Mucosa of rectum (tissue), 2 donors: ENCODE results near the gene ENTPD1.
"Not testable (repeated sequence)": the region's sequence is repeated elsewhere in the genome, so short reads cannot be mapped to it uniquely, and the experiment has no call there.

ENCODE experiments used
- H3K27ac ChIP-seq, 2 donors: one replicate each; pipeline ENCODE4 v1.7.0; 2013; ENCODE audit warnings: inconsistent platforms in 2 of 2, low read depth in 2 of 2, low read length in 2 of 2
- H3K27me3 ChIP-seq, 2 donors: one replicate each; pipeline ENCODE4 v1.7.0; 2013; ENCODE audit warnings: low read length in 2 of 2; ENCODE audit not compliant: control insufficient read depth in 2 of 2, insufficient read depth in 2 of 2
- H3K36me3 ChIP-seq, 2 donors: one replicate each; pipeline ENCODE4 v1.7.0; 2013; ENCODE audit warnings: low read length in 2 of 2; ENCODE audit not compliant: control insufficient read depth in 2 of 2, insufficient read depth in 2 of 2
- H3K4me1 ChIP-seq, 2 donors: one replicate each; pipeline ENCODE4 v1.7.0; 2013; ENCODE audit warnings: low read length in 2 of 2, mild to moderate bottlenecking in 1 of 2; ENCODE audit not compliant: control insufficient read depth in 2 of 2, insufficient read depth in 2 of 2
- H3K4me3 ChIP-seq, 2 donors: one replicate each; pipeline ENCODE4 v1.7.0; 2013; ENCODE audit warnings: low read length in 2 of 2
- H3K9ac ChIP-seq, 2 donors: one replicate each; pipeline ENCODE4 v1.7.0; 2013; ENCODE audit warnings: low read length in 2 of 2, low read depth in 1 of 2, mild to moderate bottlenecking in 1 of 2
- H3K9me3 ChIP-seq, 2 donors: one replicate each; pipeline ENCODE4 v1.7.0; 2013; ENCODE audit warnings: low read length in 2 of 2; ENCODE audit not compliant: control insufficient read depth in 2 of 2
- donor health status: healthy.
- donor health status: Normal muscosa, but diverticular disease.

The ENTPD1 gene

GRCh38 chr10:95756041-95756761 lies at the start of gene ENTPD1:
Gene ENTPD1 (plus strand): TSS chr10:95756163. CDS start chr10:95756240, 77 bp downstream.
- H3K27ac ChIP-seq = peak within 1 kb of the TSS; percentile 76 to 80
- H3K9me3 ChIP-seq = no peaks in the 10 kb centered on the region
- peak within 1 kb of the TSS; percentile 65 to 73 for H3K4me3 ChIP-seq
- no peaks in the 10 kb centered on the region for H3K36me3 ChIP-seq
- H3K4me1 ChIP-seq = peaks cover 6 to 11% of the 10 kb centered on the region in 2 donors
- no peaks in the 10 kb centered on the region for H3K27me3 ChIP-seq
- peak within 1 kb of the TSS; percentile 52 to 71 for H3K9ac ChIP-seq

GRCh38 chr10:95706573-95706972 lies 49.4 kb upstream of the ENTPD1 start:
- no peak overlapping the region for H3K27ac ChIP-seq
- H3K9me3 ChIP-seq = no peaks in the 10 kb centered on the region
- H3K9ac ChIP-seq = no peak overlapping the region
- H3K36me3 ChIP-seq = no peaks in the 10 kb centered on the region
- no peaks in the 10 kb centered on the region for H3K27me3 ChIP-seq
- H3K4me1 ChIP-seq = no peaks in the 10 kb centered on the region
- H3K4me3 ChIP-seq = no peak overlapping the region

- Histone ChIP-seq H3K27ac (no peak overlapping the region), H3K9me3 (no peaks in the 10 kb centered on the region), H3K4me3 (no peak overlapping the region), H3K9ac (no peak overlapping the region), H3K36me3 (no peaks in the 10 kb centered on the region), H3K4me1 (no peaks in the 10 kb centered on the region), H3K27me3 (no peaks in the 10 kb centered on the region)
Observed at GRCh38 chr10:95706990-95707389, 49.0 kb upstream of the ENTPD1 start.

- H3K36me3 ChIP-seq = no peaks in the 10 kb centered on the region
Observed at GRCh38 chr10:95711492-95711891, 44.5 kb upstream of the ENTPD1 start.

GRCh38 chr10:95716466-95716865 lies 39.5 kb upstream of the ENTPD1 start:
- Histone ChIP-seq H3K9ac (no peak overlapping the region), H3K4me3 (no peak overlapping the region), H3K9me3 (no peaks in the 10 kb centered on the region), H3K27ac (no peak overlapping the region), H3K27me3 (no peaks in the 10 kb centered on the region), H3K4me1 (no peaks in the 10 kb centered on the region), H3K36me3 (no peaks in the 10 kb centered on the region)

More at GRCh38 chr10:95711492-95711891, 44.5 kb upstream of the ENTPD1 start:
- Histone ChIP-seq H3K9me3 (no peaks in the 10 kb centered on the region), H3K4me1 (no peaks in the 10 kb centered on the region), H3K4me3 (no peak overlapping the region), H3K9ac (no peak overlapping the region), H3K27me3 (no peaks in the 10 kb centered on the region), H3K27ac (no peak overlapping the region)

GRCh38 chr10:95716866-95717265 lies 39.1 kb upstream of the ENTPD1 start:
- H3K27me3 ChIP-seq = no peaks in the 10 kb centered on the region
- no peaks in the 10 kb centered on the region for H3K4me1 ChIP-seq
- H3K9ac ChIP-seq = no peak overlapping the region
- H3K36me3 ChIP-seq = no peaks in the 10 kb centered on the region
- no peak overlapping the region for H3K4me3 ChIP-seq
- no peaks in the 10 kb centered on the region for H3K9me3 ChIP-seq
- no peak overlapping the region for H3K27ac ChIP-seq

- not testable (repeated sequence) for H3K4me1 ChIP-seq, H3K9me3 ChIP-seq, H3K4me3 ChIP-seq, H3K27me3 ChIP-seq, H3K36me3 ChIP-seq, H3K27ac ChIP-seq, H3K9ac ChIP-seq
Observed at GRCh38 chr10:95720745-95721144, 35.2 kb upstream of the ENTPD1 start.

GRCh38 chr10:95722496-95722895 lies 33.5 kb upstream of the ENTPD1 start:
- H3K9me3 ChIP-seq, H3K4me3 ChIP-seq, H3K27ac ChIP-seq, H3K9ac ChIP-seq, H3K4me1 ChIP-seq, H3K27me3 ChIP-seq, H3K36me3 ChIP-seq: not testable (repeated sequence)

- Histone ChIP-seq H3K27me3 (no peaks in the 10 kb centered on the region), H3K9me3 (peaks cover 0 to 2% of the 10 kb centered on the region in 2 donors), H3K4me3 (no peak overlapping the region), H3K27ac (no peak overlapping the region), H3K36me3 (no peaks in the 10 kb centered on the region), H3K9ac (no peak overlapping the region), H3K4me1 (no peaks in the 10 kb centered on the region)
Observed at GRCh38 chr10:95728526-95728925, 27.4 kb upstream of the ENTPD1 start.

- Histone ChIP-seq H3K4me3 (no peak overlapping the region), H3K36me3 (no peaks in the 10 kb centered on the region), H3K4me1 (no peaks in the 10 kb centered on the region), H3K9ac (no peak overlapping the region), H3K9me3 (peaks cover 0 to 2% of the 10 kb centered on the region in 2 donors), H3K27me3 (no peaks in the 10 kb centered on the region), H3K27ac (no peak overlapping the region)
Observed at GRCh38 chr10:95729323-95730055, 26.5 kb upstream of the ENTPD1 start.
